ENCODE measurements around the gene PTPRK. TPM values are rescaled to one million over a fixed set of nuclear protein-coding genes. Genes with fewer than 3 reads are reported as not detected.

PTPRK gene
- total and polyA plus RNA-seq, 9 of the 15 experiments (the other 6 are each of a cell fraction or from before 2014, with no cell fraction given) = 0.04 to 0.51 TPM; not detected in 7

- TF ChIP-seq PATZ1 (CRISPR knock-in tag; IDR thresholded peaks at IDR 0.05; ENCODE audit: borderline replicate concordance) = no peak
- no peak for TF ChIP-seq DACH1 (IDR thresholded peaks at IDR 0.05; ENCODE audit: partially characterized antibody)
- no peak for TF ChIP-seq MYBL2 (IDR thresholded peaks at IDR 0.05; ENCODE audit: low read depth)
- TF ChIP-seq MYBL2 (CRISPR knock-in tag; IDR thresholded peaks at IDR 0.05; ENCODE audit: borderline replicate concordance) = no peak
- TF ChIP-seq RREB1 (CRISPR knock-in tag; IDR thresholded peaks at IDR 0.05) = no peak
Measured at GRCh38 chr6:128345278-128345677, 175.1 kb downstream of the PTPRK start (continued).

All from K562 (cell line).